Neural cell (in vitro differentiated cells): Measurements from ENCODE around the gene NKX3-2. TPM values are rescaled to one million over a fixed set of nuclear protein-coding genes. Genes with fewer than 3 reads are reported as not detected.

Source experiments
- H2AFZ ChIP-seq: fragments of 200-600, 300-800 bp; sonication (generic), shearing (Covaris generic); 2 replicates; pipeline ENCODE4 v1.6.0; 2014; ENCODE audit warnings: low read depth, mild to moderate bottlenecking, antibody characterized with exemption, low read length, moderate library complexity
- H3F3A ChIP-seq: fragments of 200-600 bp; shearing (Covaris generic); 2 replicates; pipeline ENCODE4 v1.6.1; 2016; ENCODE audit warnings: mild to moderate bottlenecking, moderate library complexity, mixed read lengths, antibody characterized with exemption, low read length; ENCODE audit not compliant: insufficient read depth, poor library complexity, severe bottlenecking
- H3K27ac ChIP-seq: fragments of 200-600, 300-800 bp; sonication (generic), shearing (Covaris generic); 2 replicates; pipeline ENCODE4 v1.5.1; 2014; ENCODE audit warnings: mild to moderate bottlenecking, low read length, moderate library complexity
- H3K27me3 ChIP-seq: fragments of 300-800, 200-600 bp; sonication (generic), shearing (Covaris generic); 2 replicates; pipeline ENCODE4 v1.6.0; 2014; ENCODE audit warnings: mild to moderate bottlenecking, low read depth, low read length, moderate library complexity; ENCODE audit not compliant: insufficient read depth
- H3K36me3 ChIP-seq: fragments of 300-800, 200-600 bp; sonication (generic), shearing (Covaris generic); 2 replicates; pipeline ENCODE4 v1.5.1; 2014; ENCODE audit warnings: mild to moderate bottlenecking, antibody characterized with exemption, low read length, moderate library complexity; ENCODE audit not compliant: insufficient read depth
- H3K4me2 ChIP-seq: fragments of 300-800, 200-600 bp; sonication (generic), shearing (Covaris generic); 2 replicates; pipeline ENCODE4 v1.6.0; 2014; ENCODE audit warnings: mild to moderate bottlenecking, low read length
- H3K4me3 ChIP-seq: fragments of 300-800, 200-600 bp; sonication (generic), shearing (Covaris generic); 2 replicates; pipeline ENCODE4 v1.5.1; 2014; ENCODE audit warnings: mild to moderate bottlenecking, low read length, moderate library complexity
- H3K79me2 ChIP-seq: fragments of 200-600 bp; shearing (Covaris generic); replicated peaks from 2 replicates; pipeline ENCODE4 v1.6.0; 2014; ENCODE audit warnings: mild to moderate bottlenecking, low read length, moderate library complexity; ENCODE audit not compliant: insufficient read depth
- H3K9ac ChIP-seq: fragments of 300-800, 200-600 bp; sonication (generic), shearing (Covaris generic); 2 replicates; pipeline ENCODE4 v1.6.1; 2016; ENCODE audit warnings: mild to moderate bottlenecking, low read length, mixed read lengths
- H3K9me2 ChIP-seq: fragments of 200-600 bp; shearing (Covaris generic); 2 replicates; pipeline ENCODE4 v1.6.1; 2016; ENCODE audit warnings: mild to moderate bottlenecking, low read length, mixed read lengths; ENCODE audit not compliant: insufficient read depth
- H3K9me3 ChIP-seq: fragments of 200-600, 300-800 bp; sonication (generic), shearing (Covaris generic); 2 replicates; pipeline ENCODE4 v1.6.1; 2016; ENCODE audit warnings: mild to moderate bottlenecking, mixed run types, low read length, moderate library complexity, mixed read lengths
- H4K20me1 ChIP-seq: fragments of 200-600 bp; shearing (Covaris generic); 2 replicates; pipeline ENCODE4 v1.6.1; 2016; ENCODE audit warnings: mild to moderate bottlenecking, mixed run types; ENCODE audit not compliant: insufficient read depth
- CTCF ChIP-seq: fragments of 450-650 bp; IDR thresholded peaks from 2 replicates; pipeline ENCODE4 v1.5.1; 2014; ENCODE audit warnings: antibody characterized with exemption, mild to moderate bottlenecking, moderate library complexity; ENCODE audit not compliant: poor library complexity, severe bottlenecking
- EP300 ChIP-seq: fragments of 450-650 bp; conservative IDR thresholded peaks from 2 replicates; pipeline ENCODE4 v1.6.1; 2014; ENCODE audit warnings: antibody characterized with exemption, mild to moderate bottlenecking, moderate library complexity; ENCODE audit not compliant: poor library complexity, severe bottlenecking
- EZH2 ChIP-seq: fragments of 200-600, 300-800 bp; shearing (Covaris generic), sonication (generic); IDR thresholded peaks from 2 replicates; pipeline ENCODE4 v1.6.1; 2014; ENCODE audit warnings: antibody characterized with exemption, low read length, borderline replicate concordance, mild to moderate bottlenecking; ENCODE audit not compliant: insufficient read depth, poor library complexity, severe bottlenecking
- MXI1 ChIP-seq: fragments of 450-650 bp; conservative IDR thresholded peaks from 2 replicates; pipeline ENCODE4 v1.6.1; 2014; ENCODE audit warnings: antibody characterized with exemption, mild to moderate bottlenecking; ENCODE audit not compliant: poor library complexity, severe bottlenecking
- POLR2AphosphoS5 ChIP-seq: IDR thresholded peaks from 2 replicates; pipeline ENCODE4 v1.6.1; 2012
- RAD21 ChIP-seq: fragments of 450-650 bp; conservative IDR thresholded peaks from 2 replicates; pipeline ENCODE4 v1.6.1; 2014; ENCODE audit warnings: antibody characterized with exemption, mild to moderate bottlenecking, moderate library complexity
- REST ChIP-seq: IDR thresholded peaks from 2 replicates; pipeline ENCODE4 v1.6.1; 2012; ENCODE audit warnings: borderline replicate concordance
- SMC3 ChIP-seq: fragments of 450-650 bp; conservative IDR thresholded peaks from 2 replicates; pipeline ENCODE4 v1.6.1; 2014; ENCODE audit warnings: antibody characterized with exemption, mild to moderate bottlenecking, moderate library complexity; ENCODE audit not compliant: poor library complexity
- TAF1 ChIP-seq: IDR thresholded peaks from 2 replicates; pipeline ENCODE4 v1.6.1; 2012; ENCODE audit warnings: low read depth
- polyA plus RNA-seq: library from polyadenylated mRNA; depleted of rRNA; stranded (reverse); fragments of >200 nt; gene quantifications from 2 replicates; pipeline ENCODE4 v1.2.3, GENCODE V29; 2014

NKX3-2 gene
- polyA plus RNA-seq, 1 donor from 2014 or later = not detected

- Histone ChIP-seq H3K4me3 (no peak overlapping the region), H3F3A (no peaks in the 10 kb centered on the region), H3K27ac (no peak overlapping the region), H3K9me3 (peaks cover 17% of the 10 kb centered on the region), H3K9me2 (no peaks in the 10 kb centered on the region), H2AFZ (no peak overlapping the region), H3K9ac (no peak overlapping the region), H3K36me3 (no peaks in the 10 kb centered on the region), H3K27me3 (peaks cover 99% of the 10 kb centered on the region), H3K79me2 (no peaks in the 10 kb centered on the region), H3K4me2 (no peak overlapping the region), H4K20me1 (no peaks in the 10 kb centered on the region)
- TF ChIP-seq REST (no peak), TAF1 (no peak), MXI1 (no peak), RAD21 (no peak), EP300 (no peak), POLR2AphosphoS5 (no peak), CTCF (no peak), SMC3 (no peak), EZH2 (no peak)
Observed at GRCh38 chr4:13534344-13535063, 9.8 kb downstream of the NKX3-2 start.

GRCh38 chr4:13533670-13534343 is 10.5 kb downstream of the NKX3-2 start:
- H3K27ac ChIP-seq = no peak overlapping the region
- H3K79me2 ChIP-seq = no peaks in the 10 kb centered on the region
- H4K20me1 ChIP-seq = no peaks in the 10 kb centered on the region
- peaks cover 17% of the 10 kb centered on the region for H3K9me3 ChIP-seq
- H3K27me3 ChIP-seq = peaks cover 99% of the 10 kb centered on the region
- H3F3A ChIP-seq = no peaks in the 10 kb centered on the region
- TF ChIP-seq EZH2 (peak; percentile 37), CTCF (no peak), TAF1 (no peak)
- H3K9ac ChIP-seq = no peak overlapping the region
- H3K4me3 ChIP-seq = no peak overlapping the region
- no peak overlapping the region for H3K4me2 ChIP-seq
- no peaks in the 10 kb centered on the region for H3K36me3 ChIP-seq
- no peak overlapping the region for H2AFZ ChIP-seq
- no peaks in the 10 kb centered on the region for H3K9me2 ChIP-seq
